Esophagus muscularis mucosa (tissue), 3 donors: ENCODE measurements around the gene USP24.

Experiments
- CTCF ChIP-seq, 3 experiments: fragments of 200-600 bp in 2 of 3; fragments of 450-650 bp in 1 of 3; sonication (generic) in 2 of 3; IDR thresholded peaks; one replicate each; pipeline ENCODE4 v1.5.1; 2017 to 2019; ENCODE audit warnings: antibody characterized with exemption in 3 of 3, mild to moderate bottlenecking in 2 of 3, moderate library complexity in 1 of 3
- POLR2A ChIP-seq: fragments of 450-650 bp; IDR thresholded peaks from one replicate; pipeline ENCODE4 v1.6.1; 2017; ENCODE audit warnings: antibody characterized with exemption, moderate library complexity, mild to moderate bottlenecking, low read depth
- POLR2AphosphoS5 ChIP-seq, 2 donors: sonication (generic); formaldehyde crosslinking; IDR thresholded peaks; one replicate each; pipeline ENCODE4 v1.6.1; 2017; ENCODE audit warnings: antibody characterized with exemption in 2 of 2

GRCh38 chr1:55212349-55213150 is 2.6 kb downstream of the USP24 start:
- no peak for TF ChIP-seq CTCF (IDR thresholded peaks at IDR 0.05)
- TF ChIP-seq POLR2A = no peak
- no peak for TF ChIP-seq POLR2AphosphoS5 (IDR thresholded peaks at IDR 0.05)
